ENCODE measurements around the gene U2SURP. TPM values are rescaled to one million over a fixed set of nuclear protein-coding genes. Genes with fewer than 3 reads are reported as not detected.
A peak's percentile ranks its signal among the peaks of the same experiment; 100 is the strongest.

The U2SURP gene
- total RNA-seq, 4 donors from 2014 or later = 92.4 to 104 (median 95.6) TPM

DNA sequence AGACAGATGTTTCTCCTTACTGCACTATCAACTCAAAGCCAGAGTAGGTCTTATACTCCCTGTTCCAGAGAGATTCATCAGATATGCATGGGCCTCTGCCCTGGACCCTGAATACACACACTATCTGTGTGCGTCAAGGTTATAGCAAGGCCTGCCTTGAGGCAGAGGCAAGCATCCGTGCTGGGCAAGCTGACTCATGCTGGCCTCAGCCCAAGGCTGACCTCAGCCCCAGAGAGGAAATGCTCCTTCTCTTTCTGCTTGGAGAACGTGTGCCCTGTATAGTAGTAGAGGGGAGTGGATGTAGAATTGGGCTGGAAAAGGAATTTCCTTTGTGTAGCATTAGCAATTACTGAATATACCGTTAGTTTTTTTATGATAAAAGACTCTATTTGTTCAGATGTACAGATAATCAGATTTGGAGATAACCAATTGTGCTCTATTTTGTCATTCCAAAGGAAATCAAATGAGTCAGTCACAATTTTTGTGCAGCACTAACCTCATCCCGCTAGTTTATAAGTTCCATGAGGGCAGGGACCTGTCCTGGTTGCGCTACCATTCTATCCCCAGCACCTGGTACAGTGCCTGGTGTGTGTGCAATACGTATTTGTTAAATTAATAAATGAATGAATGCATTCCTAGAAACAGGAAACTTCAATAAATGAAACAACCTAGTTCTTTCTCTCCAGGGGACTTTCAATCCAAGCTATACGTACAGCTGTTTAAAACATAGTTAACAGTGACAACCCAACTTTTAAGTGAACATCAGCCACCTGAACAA lies 24.6 kb upstream of the U2SURP start:
- no peak overlapping the region for H3K4me3 ChIP-seq
- no peak overlapping the region for H3K27ac ChIP-seq
- no peaks in the 10 kb centered on the region for H3K9me3 ChIP-seq
- no peak for TF ChIP-seq EP300 (IDR thresholded peaks at IDR 0.05)
- TF ChIP-seq POLR2A (IDR thresholded peaks at IDR 0.05) = no peak
- TF ChIP-seq, protein P1, sequence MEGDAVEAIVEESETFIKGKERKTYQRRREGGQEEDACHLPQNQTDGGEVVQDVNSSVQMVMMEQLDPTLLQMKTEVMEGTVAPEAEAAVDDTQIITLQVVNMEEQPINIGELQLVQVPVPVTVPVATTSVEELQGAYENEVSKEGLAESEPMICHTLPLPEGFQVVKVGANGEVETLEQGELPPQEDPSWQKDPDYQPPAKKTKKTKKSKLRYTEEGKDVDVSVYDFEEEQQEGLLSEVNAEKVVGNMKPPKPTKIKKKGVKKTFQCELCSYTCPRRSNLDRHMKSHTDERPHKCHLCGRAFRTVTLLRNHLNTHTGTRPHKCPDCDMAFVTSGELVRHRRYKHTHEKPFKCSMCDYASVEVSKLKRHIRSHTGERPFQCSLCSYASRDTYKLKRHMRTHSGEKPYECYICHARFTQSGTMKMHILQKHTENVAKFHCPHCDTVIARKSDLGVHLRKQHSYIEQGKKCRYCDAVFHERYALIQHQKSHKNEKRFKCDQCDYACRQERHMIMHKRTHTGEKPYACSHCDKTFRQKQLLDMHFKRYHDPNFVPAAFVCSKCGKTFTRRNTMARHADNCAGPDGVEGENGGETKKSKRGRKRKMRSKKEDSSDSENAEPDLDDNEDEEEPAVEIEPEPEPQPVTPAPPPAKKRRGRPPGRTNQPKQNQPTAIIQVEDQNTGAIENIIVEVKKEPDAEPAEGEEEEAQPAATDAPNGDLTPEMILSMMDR (IDR thresholded peaks at IDR 0.05) = no peak
- 45 to 48% methylated on average over 8 of the region's 8 CpGs for WGBS, 2 donors
- H3K36me3 ChIP-seq = no peaks in the 10 kb centered on the region
- peak in 1 of 2 donors; percentile 29 for DNase-seq (ENCODE audit: low spot score in 2 of 2)
- H3K4me1 ChIP-seq = peaks cover 0 to 5% (median 0%) of the 10 kb centered on the region in 4 donors
- peaks cover 0 to 6% of the 10 kb centered on the region in 2 donors for H3K27me3 ChIP-seq

DNA sequence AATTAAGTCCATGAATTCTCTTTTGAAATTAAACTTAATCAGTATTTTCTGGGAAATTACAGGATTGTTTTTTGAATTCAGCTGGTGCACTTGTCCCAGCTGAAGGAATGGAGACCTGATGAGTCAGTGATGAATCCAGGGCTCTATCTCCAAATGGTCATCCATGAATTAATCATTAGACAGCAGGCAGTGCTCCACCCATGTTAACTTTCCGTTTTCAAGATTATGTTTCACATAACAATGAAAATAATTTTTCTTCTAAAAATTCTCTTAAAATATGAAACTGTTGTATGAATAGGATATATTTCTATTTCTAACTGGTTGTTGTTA lies 24.0 kb upstream of the U2SURP start:
- WGBS, 2 donors = 63 to 81% methylated on average over 1 of the region's 1 CpG
- H3K27ac ChIP-seq = no peak overlapping the region
- no peaks in the 10 kb centered on the region for H3K36me3 ChIP-seq
- H3K4me1 ChIP-seq = peaks cover 0 to 5% (median 0%) of the 10 kb centered on the region in 4 donors
- DNase-seq (ENCODE audit: low spot score in 2 of 2) = no peak
- TF ChIP-seq POLR2A (IDR thresholded peaks at IDR 0.05) (no peak), EP300 (IDR thresholded peaks at IDR 0.05) (no peak)
- TF ChIP-seq, protein P1 (IDR thresholded peaks at IDR 0.05) = no peak
- H3K9me3 ChIP-seq = no peaks in the 10 kb centered on the region
- peaks cover 0 to 6% of the 10 kb centered on the region in 2 donors for H3K27me3 ChIP-seq
- no peak overlapping the region for H3K4me3 ChIP-seq

DNA sequence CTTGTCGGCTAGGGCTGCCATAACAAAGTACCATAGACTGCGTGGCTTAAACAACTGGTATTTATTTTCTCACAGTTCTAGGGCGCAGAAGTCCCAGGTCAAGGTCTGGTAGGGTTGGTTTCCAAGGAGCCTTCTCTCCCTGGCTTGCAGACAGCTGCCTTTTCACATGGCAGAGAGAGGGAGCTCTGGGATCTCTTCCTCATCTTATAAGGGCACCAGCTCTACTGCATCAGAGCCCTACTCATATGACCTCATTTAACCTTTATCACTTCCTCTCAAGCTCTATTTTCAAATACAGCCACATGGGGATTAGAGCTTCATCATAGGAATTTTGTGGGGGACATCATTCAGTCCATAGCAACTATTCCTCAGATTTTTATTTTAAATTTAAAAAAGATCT lies 20.3 kb upstream of the U2SURP start:
- TF ChIP-seq POLR2A (IDR thresholded peaks at IDR 0.05) = no peak
- TF ChIP-seq, protein P1 (IDR thresholded peaks at IDR 0.05) = no peak
- TF ChIP-seq EP300 (IDR thresholded peaks at IDR 0.05) = no peak
- 66 to 71% methylated on average over 3 of the region's 3 CpGs for WGBS, 2 donors
- peaks cover 0 to 5% (median 0%) of the 10 kb centered on the region in 4 donors for H3K4me1 ChIP-seq
- H3K4me3 ChIP-seq = no peak overlapping the region
- no peak for DNase-seq (ENCODE audit: low spot score in 2 of 2)
- H3K27me3 ChIP-seq = peaks cover 0 to 6% of the 10 kb centered on the region in 2 donors
- no peaks in the 10 kb centered on the region for H3K9me3 ChIP-seq
- H3K27ac ChIP-seq = no peak overlapping the region
- no peaks in the 10 kb centered on the region for H3K36me3 ChIP-seq

DNA sequence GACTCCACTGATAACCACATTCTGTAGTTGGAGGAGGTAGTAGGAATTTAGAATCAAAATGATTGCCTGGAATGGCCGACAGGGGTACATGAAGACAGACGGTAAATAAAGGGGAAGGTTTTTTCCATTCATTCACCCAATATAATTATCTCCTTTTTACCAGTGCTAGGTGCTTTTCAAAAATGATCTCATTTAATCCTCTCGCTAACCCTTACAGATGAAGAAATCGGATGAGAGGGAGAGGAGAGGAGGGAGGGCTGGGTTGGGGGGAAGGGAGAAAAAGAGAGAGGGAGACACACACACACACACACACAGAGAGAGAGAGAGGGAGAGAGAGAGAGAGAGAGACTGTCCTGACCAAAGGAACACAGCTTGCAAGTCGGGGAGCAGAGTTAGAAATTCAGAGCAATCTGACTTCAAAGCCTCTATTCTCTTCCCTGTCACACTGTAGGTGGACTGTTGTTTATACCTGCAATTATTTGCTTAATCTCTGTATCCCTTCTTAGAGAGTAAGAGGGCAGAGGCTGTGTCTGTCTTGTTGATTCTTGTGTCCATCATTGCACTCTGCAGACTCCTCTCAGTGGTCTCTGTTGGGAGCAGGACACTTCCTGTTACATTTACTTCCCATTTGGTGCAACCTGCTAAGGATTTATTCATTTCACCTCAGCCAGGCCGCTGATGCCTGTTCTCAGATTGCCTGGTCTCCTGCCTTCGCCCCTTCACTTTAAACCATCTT lies 19.2 kb upstream of the U2SURP start:
- no peak overlapping the region for H3K27ac ChIP-seq
- no peaks in the 10 kb centered on the region for H3K36me3 ChIP-seq
- H3K4me1 ChIP-seq = no peaks in the 10 kb centered on the region
- no peak for DNase-seq (ENCODE audit: low spot score in 2 of 2)
- peaks cover 0 to 6% of the 10 kb centered on the region in 2 donors for H3K27me3 ChIP-seq
- H3K9me3 ChIP-seq = no peaks in the 10 kb centered on the region
- TF ChIP-seq, protein P1 (IDR thresholded peaks at IDR 0.05) = no peak
- no peak for TF ChIP-seq EP300 (IDR thresholded peaks at IDR 0.05)
- TF ChIP-seq POLR2A (IDR thresholded peaks at IDR 0.05) = no peak
- whole genome bisulfite sequencing, 2 donors = 41 to 50% methylated on average over 7 of the region's 7 CpGs
- H3K4me3 ChIP-seq = no peak overlapping the region

DNA sequence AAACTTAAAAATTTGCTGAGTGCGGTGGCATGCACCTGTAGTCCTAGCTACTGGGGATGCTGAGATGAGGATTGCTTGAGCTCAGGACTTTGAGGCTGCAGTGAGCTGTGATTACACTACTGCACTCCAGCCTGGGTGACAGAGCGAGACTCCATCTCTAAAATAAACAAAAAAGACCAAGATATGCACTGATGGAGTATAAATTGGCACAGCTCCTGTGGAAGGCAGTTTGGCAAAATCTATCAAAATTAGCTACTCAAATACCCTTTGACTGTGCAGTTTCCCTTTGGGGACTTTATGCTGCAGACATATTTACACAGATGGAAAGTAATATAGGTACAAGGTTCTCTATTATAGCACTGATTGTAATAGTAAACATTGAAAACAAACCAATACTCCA lies 18.1 kb upstream of the U2SURP start:
- no peaks in the 10 kb centered on the region for H3K36me3 ChIP-seq
- peaks cover 0 to 6% of the 10 kb centered on the region in 2 donors for H3K27me3 ChIP-seq
- H3K9me3 ChIP-seq = no peaks in the 10 kb centered on the region
- H3K4me1 ChIP-seq = no peaks in the 10 kb centered on the region
- WGBS, 2 donors = 80 to 89% methylated on average over 2 of the region's 2 CpGs
- H3K4me3 ChIP-seq = no peak overlapping the region
- no peak overlapping the region for H3K27ac ChIP-seq
- DNase-seq (ENCODE audit: low spot score in 2 of 2) = no peak
- TF ChIP-seq POLR2A (IDR thresholded peaks at IDR 0.05) (no peak), EP300 (IDR thresholded peaks at IDR 0.05) (no peak)
- TF ChIP-seq, protein P1 (IDR thresholded peaks at IDR 0.05) = no peak
